GM12872 (cell line): ENCODE results near the gene LCMT2.

Experiments
- TF ChIP-seq, protein P1 (sequence below): IDR thresholded peaks from 3 replicates; pipeline ENCODE4 v1.5.1; 2011; ENCODE audit warnings: low read depth, mild to moderate bottlenecking, low read length, moderate library complexity; ENCODE audit not compliant: insufficient read depth

LCMT2 gene

DNA sequence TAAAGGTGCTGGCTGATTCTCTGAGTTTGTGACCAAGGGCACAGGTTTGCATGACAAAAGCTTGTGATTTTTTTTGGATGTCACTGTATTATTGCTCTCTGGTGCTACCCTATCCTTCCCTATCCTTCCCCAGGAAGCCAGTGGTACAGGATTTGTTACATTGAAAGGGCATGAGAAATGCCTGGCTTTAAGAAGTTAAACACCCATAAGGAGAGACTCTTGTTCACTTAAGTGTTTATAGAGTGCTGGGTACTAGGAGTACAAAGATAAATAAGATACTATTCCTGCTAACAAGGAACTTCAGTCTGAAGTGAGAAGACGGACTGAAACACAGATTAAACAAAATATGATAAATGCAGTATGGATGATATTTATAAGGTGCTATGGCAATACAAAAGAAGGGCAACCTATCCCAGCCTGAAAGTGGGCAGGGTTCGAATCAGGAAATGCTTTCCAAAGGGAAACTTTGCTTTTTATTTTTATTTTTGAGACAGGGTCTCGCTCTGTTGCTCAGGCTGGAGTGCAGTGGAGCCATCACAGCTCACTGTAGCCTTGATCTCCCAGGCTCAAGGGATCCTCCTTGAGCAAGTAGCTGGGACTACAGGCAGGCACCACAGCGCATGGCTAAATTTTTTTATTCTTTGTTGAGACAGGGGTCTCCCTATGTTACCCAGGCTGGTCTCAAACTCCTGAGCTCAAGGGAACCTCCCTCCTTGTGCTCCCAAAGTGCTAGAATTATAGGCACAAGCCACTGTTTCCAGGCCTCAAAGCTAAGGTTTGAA is 11.2 kb downstream of the LCMT2 start:
- TF ChIP-seq, protein P1, sequence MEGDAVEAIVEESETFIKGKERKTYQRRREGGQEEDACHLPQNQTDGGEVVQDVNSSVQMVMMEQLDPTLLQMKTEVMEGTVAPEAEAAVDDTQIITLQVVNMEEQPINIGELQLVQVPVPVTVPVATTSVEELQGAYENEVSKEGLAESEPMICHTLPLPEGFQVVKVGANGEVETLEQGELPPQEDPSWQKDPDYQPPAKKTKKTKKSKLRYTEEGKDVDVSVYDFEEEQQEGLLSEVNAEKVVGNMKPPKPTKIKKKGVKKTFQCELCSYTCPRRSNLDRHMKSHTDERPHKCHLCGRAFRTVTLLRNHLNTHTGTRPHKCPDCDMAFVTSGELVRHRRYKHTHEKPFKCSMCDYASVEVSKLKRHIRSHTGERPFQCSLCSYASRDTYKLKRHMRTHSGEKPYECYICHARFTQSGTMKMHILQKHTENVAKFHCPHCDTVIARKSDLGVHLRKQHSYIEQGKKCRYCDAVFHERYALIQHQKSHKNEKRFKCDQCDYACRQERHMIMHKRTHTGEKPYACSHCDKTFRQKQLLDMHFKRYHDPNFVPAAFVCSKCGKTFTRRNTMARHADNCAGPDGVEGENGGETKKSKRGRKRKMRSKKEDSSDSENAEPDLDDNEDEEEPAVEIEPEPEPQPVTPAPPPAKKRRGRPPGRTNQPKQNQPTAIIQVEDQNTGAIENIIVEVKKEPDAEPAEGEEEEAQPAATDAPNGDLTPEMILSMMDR, result no peak

DNA sequence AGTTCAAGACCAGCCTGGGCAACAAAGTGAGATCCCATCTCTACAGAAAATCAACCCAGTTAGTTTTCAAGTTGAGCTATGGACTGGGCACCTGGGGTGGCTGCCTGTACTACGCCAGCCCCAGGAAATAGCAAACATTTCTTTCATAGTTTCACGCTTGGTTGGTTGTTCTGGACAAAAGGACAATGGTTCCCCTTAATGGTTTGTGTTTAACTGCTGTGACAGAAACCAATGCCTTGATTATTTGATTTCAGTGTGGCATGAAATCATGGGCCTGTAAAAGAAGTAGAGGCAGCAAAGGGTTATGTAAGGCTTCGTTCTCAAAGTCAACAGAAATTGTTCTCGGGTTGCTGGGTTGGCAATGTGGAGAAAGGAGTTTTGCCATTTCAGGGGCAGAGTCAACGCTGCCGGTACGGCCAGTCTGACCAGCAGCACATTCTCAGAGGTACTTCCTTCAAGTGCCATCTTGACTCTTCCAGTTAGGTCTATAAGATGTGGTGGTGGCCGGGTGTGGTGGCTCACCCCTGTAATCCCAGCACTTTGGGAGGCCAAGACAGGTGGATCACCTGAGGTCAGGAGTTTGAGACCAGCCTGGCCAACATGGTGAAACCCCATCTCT is 12.7 kb downstream of the LCMT2 start:
- TF ChIP-seq, protein P1, result no peak

DNA sequence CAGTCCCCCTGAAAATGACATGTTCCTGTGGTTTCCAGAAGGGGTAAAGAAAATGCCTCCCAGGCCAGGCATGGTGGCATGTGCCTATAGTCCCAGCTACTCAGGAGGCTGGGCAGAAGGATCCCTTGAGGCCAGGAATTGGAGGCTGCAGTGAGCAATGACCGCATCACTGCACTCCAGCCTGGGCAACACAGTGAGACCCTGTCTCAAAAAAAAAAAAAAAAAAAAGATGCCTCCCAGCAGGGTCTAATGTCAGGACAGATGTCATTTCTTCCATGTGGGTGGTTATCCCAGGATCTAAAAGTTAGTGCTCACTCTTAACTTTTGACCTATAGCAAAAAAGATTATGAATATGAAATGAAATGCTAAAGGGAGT is 13.4 kb downstream of the LCMT2 start:
- TF ChIP-seq, protein P1, result no peak

DNA sequence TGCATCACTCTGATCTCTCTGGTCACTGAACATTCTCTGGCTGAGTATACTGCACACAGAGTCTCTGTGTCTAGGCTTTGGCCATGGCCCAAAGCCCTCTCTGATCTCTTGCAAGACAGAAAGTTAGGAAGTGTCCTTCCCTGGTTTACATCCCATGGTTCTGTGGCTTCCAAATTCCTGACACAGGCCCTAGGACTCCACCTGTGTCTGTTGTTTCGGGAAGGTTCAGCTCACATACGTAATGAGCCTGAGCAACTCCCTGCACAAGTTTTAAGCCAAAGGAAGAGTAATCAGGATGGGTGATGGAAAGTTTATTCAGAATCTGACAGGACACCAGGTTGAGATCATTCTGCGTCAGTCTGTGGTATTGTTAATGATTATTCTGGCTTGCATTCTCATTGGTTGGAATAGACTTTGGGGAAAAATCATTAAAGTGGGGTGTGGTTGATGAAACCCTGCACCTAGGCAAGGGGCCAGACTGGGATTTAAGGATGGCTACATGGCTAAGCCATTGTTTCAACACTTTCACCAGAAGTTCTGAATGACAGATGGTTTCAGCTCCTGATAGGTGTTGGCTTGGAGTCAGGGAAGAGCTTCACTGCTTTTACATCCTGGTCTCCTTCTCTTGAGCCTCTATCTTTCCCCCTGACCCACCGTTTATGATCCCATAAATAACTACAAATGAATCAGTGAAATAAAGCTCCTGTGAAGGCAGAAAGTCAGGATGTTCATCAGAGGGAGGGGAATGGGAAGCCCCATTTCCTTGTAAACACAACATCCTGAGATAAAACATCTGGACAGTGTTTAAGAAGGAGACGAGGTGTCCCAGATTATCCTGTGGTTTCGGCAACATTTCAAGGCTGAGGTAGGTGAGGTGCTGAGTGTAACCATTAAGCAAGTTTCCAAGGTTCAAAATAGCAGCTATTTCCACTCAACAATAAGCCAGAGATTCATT is 14.1 kb downstream of the LCMT2 start:
- TF ChIP-seq, protein P1, result no peak

- TF ChIP-seq, protein P1, result no peak
Observed at GRCh38 chr15:43314171-43314570, 16.2 kb downstream of the LCMT2 start.

GRCh38 chr15:43312378-43312777 is 18.0 kb downstream of the LCMT2 start:
- TF ChIP-seq, protein P1, result no peak

DNA sequence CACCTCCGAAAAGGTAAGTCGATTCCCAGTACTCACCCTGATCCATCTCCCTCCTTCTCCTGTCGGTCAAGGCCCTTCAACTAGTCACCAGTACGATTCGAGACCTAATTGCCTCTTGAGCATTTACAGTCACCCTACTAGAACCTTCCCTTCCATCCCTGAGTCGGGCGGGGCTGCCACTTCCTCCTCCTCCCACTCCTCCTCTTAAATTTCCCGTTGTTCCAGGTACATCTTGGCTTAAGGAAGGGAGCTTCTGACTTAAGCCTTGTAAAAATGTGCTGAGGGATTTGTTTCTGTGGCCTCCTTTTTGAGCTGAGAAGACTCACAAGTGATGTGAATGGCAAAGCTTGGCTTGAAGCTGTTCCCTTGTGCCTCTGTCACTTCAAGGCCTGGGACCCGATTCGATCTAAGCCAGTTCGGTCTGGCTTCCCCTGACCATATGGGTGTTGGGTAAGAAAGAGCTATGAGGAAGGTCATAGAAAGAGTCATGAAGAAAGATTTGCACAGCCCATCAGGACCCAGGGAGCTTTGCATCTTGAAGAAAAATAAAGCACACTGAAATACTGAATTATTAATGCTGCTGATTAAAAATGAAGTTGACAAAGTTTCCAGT is 28.1 kb downstream of the LCMT2 start, which contains the start of gene TGM7:
TGM7 (minus strand) TSS at position 51 of the 613 bp plus-strand sequence.
- TF ChIP-seq, protein P1, result no peak
